Suprapubic skin (tissue), 3 donors: ENCODE measurements around the gene KIF1C.

Experiments
- CTCF ChIP-seq, 2 donors: fragments of 200-600 bp in 1 of 2; fragments of 450-650 bp in 1 of 2; sonication (generic) in 1 of 2; IDR thresholded peaks; one replicate each; pipeline ENCODE4 v1.5.1; 2016 to 2019; ENCODE audit warnings: antibody characterized with exemption in 2 of 2, mild to moderate bottlenecking in 1 of 2, moderate library complexity in 1 of 2
- POLR2A ChIP-seq, 2 donors: fragments of 450-650 bp; IDR thresholded peaks; one replicate each; pipeline ENCODE4 v1.6.1; 2017; ENCODE audit warnings: antibody characterized with exemption in 2 of 2, mild to moderate bottlenecking in 2 of 2, moderate library complexity in 2 of 2

DNA sequence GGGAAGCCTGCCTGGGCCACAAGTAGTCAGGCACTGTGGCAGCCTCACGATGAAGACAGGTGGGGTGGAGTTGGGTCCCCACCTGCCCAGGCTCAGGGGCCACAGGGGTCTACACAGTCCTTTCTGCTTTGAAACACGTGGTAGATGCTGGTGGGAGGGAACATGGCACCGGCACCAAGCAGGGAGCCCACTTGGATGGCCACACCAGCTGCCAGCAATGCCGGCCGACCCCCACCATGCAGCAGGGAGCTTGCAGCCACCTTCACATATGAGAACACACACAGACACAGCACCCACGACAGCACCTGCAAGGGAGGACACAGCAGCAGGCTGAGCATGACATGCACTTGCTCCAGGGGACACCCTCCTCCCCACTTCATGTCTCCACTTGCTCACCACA is 35.1 kb downstream of the KIF1C start:
- TF ChIP-seq CTCF (IDR thresholded peaks at IDR 0.05) = no peak
- no peak for TF ChIP-seq POLR2A (IDR thresholded peaks at IDR 0.05)
